Trophoblast cell (in vitro differentiated cells and primary cell): ENCODE results near the gene DDX47.

Experiments
- DNase-seq, 2 donors: peaks; one replicate each; pipeline ENCODE4 v3.0.0-alpha.2; 2016
- H2AFZ ChIP-seq: 2 replicates; pipeline ENCODE4 v1.6.1; 2013; ENCODE audit warnings: low read length, moderate library complexity, mild to moderate bottlenecking; ENCODE audit not compliant: insufficient read depth, poor library complexity
- H2AK5ac ChIP-seq: 2 replicates; pipeline ENCODE4 v1.6.1; 2013; ENCODE audit warnings: mild to moderate bottlenecking, low read length
- H2BK120ac ChIP-seq: 2 replicates; pipeline ENCODE4 v1.6.1; 2013; ENCODE audit warnings: low read length, mild to moderate bottlenecking, moderate library complexity; ENCODE audit not compliant: insufficient read depth, poor library complexity
- H2BK12ac ChIP-seq: 2 replicates; pipeline ENCODE4 v1.6.1; 2013; ENCODE audit warnings: mild to moderate bottlenecking, low read length, moderate library complexity
- H2BK5ac ChIP-seq: 2 replicates; pipeline ENCODE4 v1.6.1; 2013; ENCODE audit warnings: low read length, low read depth, moderate library complexity, mild to moderate bottlenecking; ENCODE audit not compliant: poor library complexity
- H3K14ac ChIP-seq: 2 replicates; pipeline ENCODE4 v1.6.1; 2013; ENCODE audit warnings: mild to moderate bottlenecking, low read length
- H3K18ac ChIP-seq: 2 replicates; pipeline ENCODE4 v1.6.1; 2013; ENCODE audit warnings: mild to moderate bottlenecking, low read length
- H3K23ac ChIP-seq: 2 replicates; pipeline ENCODE4 v1.6.1; 2013; ENCODE audit warnings: low read length
- H3K27ac ChIP-seq: 2 replicates; pipeline ENCODE4 v1.5.1; 2013; ENCODE audit warnings: low read depth, mild to moderate bottlenecking, inconsistent platforms, low read length, moderate library complexity
- H3K27me3 ChIP-seq: 2 replicates; pipeline ENCODE4 v1.6.1; 2013; ENCODE audit warnings: inconsistent platforms, mild to moderate bottlenecking, low read length, moderate library complexity; ENCODE audit not compliant: insufficient read depth
- H3K36me3 ChIP-seq, 2 experiments: 1 replicate in 1 of 2; 2 replicates in 1 of 2; pipeline ENCODE4 v1.6.1; 2013; ENCODE audit warnings: low read length in 2 of 2, mild to moderate bottlenecking in 2 of 2, moderate library complexity in 1 of 2; ENCODE audit not compliant: insufficient read depth in 2 of 2, control insufficient read depth in 1 of 2
- H3K4ac ChIP-seq: 2 replicates; pipeline ENCODE4 v1.6.1; 2013; ENCODE audit warnings: low read depth, mild to moderate bottlenecking, low read length, moderate library complexity
- H3K4me1 ChIP-seq, 2 experiments: 1 replicate in 1 of 2; 2 replicates in 1 of 2; pipeline ENCODE4 v1.6.1; 2013; ENCODE audit warnings: low read length in 2 of 2, mild to moderate bottlenecking in 2 of 2, moderate library complexity in 1 of 2; ENCODE audit not compliant: insufficient read depth in 2 of 2, control insufficient read depth in 1 of 2
- H3K4me2 ChIP-seq: 2 replicates; pipeline ENCODE4 v1.6.1; 2013; ENCODE audit warnings: inconsistent platforms, mild to moderate bottlenecking, low read length, moderate library complexity
- H3K4me3 ChIP-seq: 2 replicates; pipeline ENCODE4 v1.5.1; 2013; ENCODE audit warnings: mild to moderate bottlenecking, low read depth, low read length, inconsistent platforms
- H3K79me1 ChIP-seq: one replicate; pipeline ENCODE4 v1.6.1; 2013; ENCODE audit warnings: low read length
- H3K79me2 ChIP-seq: 2 replicates; pipeline ENCODE4 v1.6.1; 2013; ENCODE audit warnings: low read length, mild to moderate bottlenecking; ENCODE audit not compliant: control insufficient read depth, insufficient read depth, poor library complexity
- H3K9ac ChIP-seq: 2 replicates; pipeline ENCODE4 v1.6.1; 2013; ENCODE audit warnings: mild to moderate bottlenecking, low read length
- H3K9me3 ChIP-seq: 2 replicates; pipeline ENCODE4 v1.6.1; 2013; ENCODE audit warnings: low read depth, mild to moderate bottlenecking, control low read depth, inconsistent platforms, low read length; ENCODE audit not compliant: insufficient read depth
- H4K12ac ChIP-seq: 2 replicates; pipeline ENCODE4 v1.6.1; 2013; ENCODE audit warnings: low read depth, mild to moderate bottlenecking, low read length, moderate library complexity
- H4K8ac ChIP-seq: 2 replicates; pipeline ENCODE4 v1.6.1; 2013; ENCODE audit warnings: low read depth, mild to moderate bottlenecking, low read length, moderate library complexity
- H4K91ac ChIP-seq: one replicate; pipeline ENCODE4 v1.6.1; 2013; ENCODE audit warnings: low read depth, mild to moderate bottlenecking, low read length, moderate library complexity
- WGBS: extraction: QIAGEN DNeasy Blood & Tissue Kit; methylation state at CpG from one replicate; pipeline ENCODE4 v1.1.7; 2013; ENCODE audit warnings: missing lambda C conversion rate; ENCODE audit not compliant: insufficient read length, insufficient coverage; ENCODE audit errors: extremely low coverage; 5-methylcytosine and 5-hydroxymethylcytosine counted together

The DDX47 gene

DNA sequence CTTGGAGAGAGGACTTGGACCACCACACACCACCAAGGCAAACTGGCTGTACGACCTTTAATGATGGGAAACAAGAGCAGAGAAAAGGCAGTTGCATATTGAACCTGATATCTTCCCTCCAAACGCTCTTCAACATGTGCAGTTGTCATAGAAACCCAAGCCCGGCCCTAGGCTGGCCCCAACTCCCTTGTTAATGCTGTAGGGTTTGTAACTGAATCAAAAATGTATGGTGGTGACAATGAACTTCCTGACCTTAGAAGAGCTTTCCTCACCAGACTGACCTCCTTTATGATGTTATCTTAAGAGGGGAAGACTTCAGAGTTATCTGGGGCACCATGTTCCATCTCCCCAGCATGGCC, 15.4 kb upstream of the DDX47 start:
- Histone ChIP-seq H4K91ac (no peak overlapping the region), H3K9ac (no peak overlapping the region), H3K27me3 (no peaks in the 10 kb centered on the region), H3K4ac (no peak overlapping the region), H2AK5ac (no peak overlapping the region), H4K12ac (no peak overlapping the region), H3K14ac (no peak overlapping the region), H3K79me2 (no peaks in the 10 kb centered on the region), H3K18ac (no peak overlapping the region), H2AFZ (no peak overlapping the region), H3K4me2 (no peak overlapping the region), H3K4me3 (no peak overlapping the region), H3K9me3 (no peaks in the 10 kb centered on the region), H2BK120ac (no peak overlapping the region), H3K79me1 (no peaks in the 10 kb centered on the region), H2BK5ac (no peak overlapping the region), H2BK12ac (no peak overlapping the region), H3K27ac (no peak overlapping the region), H3K23ac (no peak overlapping the region), H4K8ac (no peak overlapping the region), H3K36me3 (no peaks in the 10 kb centered on the region), H3K4me1 (peaks cover 0 to 3% of the 10 kb centered on the region in 2 experiments)
- DNase-seq, result no peak
- WGBS, result no CpG with 5 or more reads among the region's 3 CpGs

GRCh38 chr12:12798480-12798879, 14.7 kb upstream of the DDX47 start:
- no peak overlapping the region for H3K18ac ChIP-seq
- no peak overlapping the region for H3K4ac ChIP-seq
- no peak overlapping the region for H4K91ac ChIP-seq
- H3K14ac ChIP-seq, result no peak overlapping the region
- no peak overlapping the region for H3K9ac ChIP-seq
- H3K79me1 ChIP-seq, result no peaks in the 10 kb centered on the region
- H4K12ac ChIP-seq, result no peak overlapping the region
- no peaks in the 10 kb centered on the region for H3K36me3 ChIP-seq
- no peaks in the 10 kb centered on the region for H3K9me3 ChIP-seq
- no peaks in the 10 kb centered on the region for H3K79me2 ChIP-seq
- H2BK5ac ChIP-seq, result no peak overlapping the region
- H3K4me2 ChIP-seq, result no peak overlapping the region
- H2BK120ac ChIP-seq, result no peak overlapping the region
- no peak overlapping the region for H2AFZ ChIP-seq
- H3K27ac ChIP-seq, result no peak overlapping the region
- H3K27me3 ChIP-seq, result no peaks in the 10 kb centered on the region
- peaks cover 4 to 7% of the 10 kb centered on the region in 2 experiments for H3K4me1 ChIP-seq
- WGBS, result no CpG with 5 or more reads among the region's 1 CpG
- no peak overlapping the region for H4K8ac ChIP-seq
- no peak overlapping the region for H3K23ac ChIP-seq
- no peak overlapping the region for H2BK12ac ChIP-seq
- no peak for DNase-seq
- H2AK5ac ChIP-seq, result no peak overlapping the region
- H3K4me3 ChIP-seq, result no peak overlapping the region

GRCh38 chr12:12799163-12799920, 13.8 kb upstream of the DDX47 start:
- Histone ChIP-seq H3K27me3 (no peaks in the 10 kb centered on the region), H4K91ac (no peak overlapping the region), H3K9ac (no peak overlapping the region), H3K9me3 (no peaks in the 10 kb centered on the region), H3K4me3 (no peak overlapping the region), H2BK12ac (no peak overlapping the region), H2AK5ac (no peak overlapping the region), H3K23ac (no peak overlapping the region), H3K18ac (no peak overlapping the region), H4K12ac (no peak overlapping the region), H2BK5ac (no peak overlapping the region), H3K4ac (no peak overlapping the region), H3K79me1 (no peaks in the 10 kb centered on the region), H3K27ac (no peak overlapping the region), H3K79me2 (no peaks in the 10 kb centered on the region), H2BK120ac (no peak overlapping the region), H3K4me2 (no peak overlapping the region), H3K14ac (no peak overlapping the region), H3K36me3 (no peaks in the 10 kb centered on the region), H4K8ac (no peak overlapping the region), H3K4me1 (peaks cover 4 to 7% of the 10 kb centered on the region in 2 experiments), H2AFZ (no peak overlapping the region)
- no CpG with 5 or more reads among the region's 8 CpGs for WGBS
- no peak for DNase-seq

DNA sequence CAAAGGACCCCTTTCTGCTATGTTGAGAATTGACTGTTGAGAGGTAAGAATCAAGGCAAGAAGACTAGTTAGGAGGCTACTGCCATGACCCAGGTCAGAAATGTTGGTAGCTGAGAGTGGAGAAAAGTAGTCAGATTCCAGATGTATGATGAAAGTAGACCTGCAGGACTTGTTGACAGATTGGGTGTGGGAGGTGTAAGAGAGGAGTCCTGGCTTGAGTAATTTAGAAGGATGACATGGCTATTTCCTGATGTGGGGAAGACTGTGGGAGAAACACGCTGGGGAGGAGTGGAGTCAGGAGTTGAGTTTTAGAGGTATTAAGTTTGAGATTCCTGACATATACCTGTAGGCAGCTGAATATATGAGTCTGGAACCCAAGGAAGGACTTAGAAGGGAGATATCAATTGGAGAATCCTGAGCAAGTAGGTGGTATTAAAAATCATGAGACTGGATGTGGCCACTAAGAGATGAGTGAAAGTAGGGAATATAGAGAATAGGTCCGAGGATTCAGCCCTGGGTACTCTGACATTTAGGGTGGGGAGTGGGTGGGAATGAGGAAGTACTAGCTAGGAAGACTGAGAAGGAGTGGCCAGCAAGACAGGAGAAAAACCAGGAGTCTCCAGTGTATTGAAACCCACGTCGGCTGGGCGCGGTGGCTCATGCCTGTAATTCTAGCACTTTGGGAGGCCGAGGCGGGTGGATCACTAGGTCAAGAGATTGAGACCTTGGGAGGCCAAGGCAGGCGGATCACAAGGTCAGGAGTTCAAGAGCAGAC, 12.6 kb upstream of the DDX47 start:
- H3K27me3 ChIP-seq, result no peaks in the 10 kb centered on the region
- H3K36me3 ChIP-seq, result no peaks in the 10 kb centered on the region
- no peak overlapping the region for H3K4me2 ChIP-seq
- H2BK12ac ChIP-seq, result peak overlapping the region; percentile 33
- peaks cover 4 to 7% of the 10 kb centered on the region in 2 experiments for H3K4me1 ChIP-seq
- H3K9me3 ChIP-seq, result no peaks in the 10 kb centered on the region
- no peak overlapping the region for H2AK5ac ChIP-seq
- no peaks in the 10 kb centered on the region for H3K79me2 ChIP-seq
- H4K12ac ChIP-seq, result no peak overlapping the region
- H3K4me3 ChIP-seq, result no peak overlapping the region
- no peak overlapping the region for H2BK5ac ChIP-seq
- no peak overlapping the region for H3K4ac ChIP-seq
- H3K79me1 ChIP-seq, result no peaks in the 10 kb centered on the region
- no peak overlapping the region for H4K8ac ChIP-seq
- no peak overlapping the region for H3K9ac ChIP-seq
- H2AFZ ChIP-seq, result no peak overlapping the region
- no peak overlapping the region for H3K23ac ChIP-seq
- H2BK120ac ChIP-seq, result no peak overlapping the region
- no peak overlapping the region for H3K27ac ChIP-seq
- no peak overlapping the region for H3K14ac ChIP-seq
- DNase-seq, result peak; percentile 44 to 80
- H4K91ac ChIP-seq, result no peak overlapping the region
- no CpG with 5 or more reads among the region's 9 CpGs for WGBS
- no peak overlapping the region for H3K18ac ChIP-seq
